ENCODE data around the gene ZNF467.

ZNF467 gene

GRCh38 chr7:149727053-149727898, 46.1 kb downstream of the ZNF467 start:
- no peak for DNase-seq (ENCODE audit: low spot score)

- DNase-seq (ENCODE audit: low spot score) = no peak
Observed at GRCh38 chr7:149725916-149726315, 47.5 kb downstream of the ZNF467 start.

GRCh38 chr7:149725426-149725821, 48.0 kb downstream of the ZNF467 start:
- no peak for DNase-seq (ENCODE audit: low spot score)

GRCh38 chr7:149724661-149725425, 48.5 kb downstream of the ZNF467 start:
- no peak for DNase-seq (ENCODE audit: low spot score)

- no peak for DNase-seq (ENCODE audit: low spot score)
Observed at GRCh38 chr7:149723795-149724495, 49.4 kb downstream of the ZNF467 start.

- no peak for DNase-seq (ENCODE audit: low spot score)
Observed at GRCh38 chr7:149723082-149723767, 50.2 kb downstream of the ZNF467 start.

GRCh38 chr7:149722356-149722957, 50.9 kb downstream of the ZNF467 start:
- no peak for DNase-seq (ENCODE audit: low spot score)

- no peak for DNase-seq (ENCODE audit: low spot score)
Observed at GRCh38 chr7:149721084-149721601, 52.2 kb downstream of the ZNF467 start.

- peak; percentile 96 for DNase-seq (ENCODE audit: low spot score)
Observed at GRCh38 chr7:149720372-149721083, 52.9 kb downstream of the ZNF467 start.

- peak; percentile 41 for DNase-seq (ENCODE audit: low spot score)
Observed at GRCh38 chr7:149719912-149720335, 53.5 kb downstream of the ZNF467 start.

- no peak for DNase-seq (ENCODE audit: low spot score)
Observed at GRCh38 chr7:149719050-149719899, 54.1 kb downstream of the ZNF467 start.

- DNase-seq (ENCODE audit: low spot score) = no peak
Observed at GRCh38 chr7:149718730-149719049, 54.7 kb downstream of the ZNF467 start.

- DNase-seq (ENCODE audit: low spot score) = no peak
Observed at GRCh38 chr7:149717481-149717880, 55.9 kb downstream of the ZNF467 start.

- DNase-seq (ENCODE audit: low spot score) = no peak
Observed at GRCh38 chr7:149716932-149717307, 56.5 kb downstream of the ZNF467 start.

GRCh38 chr7:149716007-149716931, 57.1 kb downstream of the ZNF467 start:
- DNase-seq (ENCODE audit: low spot score) = no peak

- DNase-seq (ENCODE audit: low spot score) = no peak
Observed at GRCh38 chr7:149715476-149715875, 57.9 kb downstream of the ZNF467 start.

- DNase-seq (ENCODE audit: low spot score) = no peak
Observed at GRCh38 chr7:149714910-149715471, 58.4 kb downstream of the ZNF467 start.

All from COLO829 (cell line).